ENCODE results near the gene CMTM8. TPM values are rescaled to one million over a fixed set of nuclear protein-coding genes. Genes with fewer than 3 reads are reported as not detected.

The CMTM8 gene
- total RNA-seq, 1 donor from 2014 or later = 4.7 TPM

DNA sequence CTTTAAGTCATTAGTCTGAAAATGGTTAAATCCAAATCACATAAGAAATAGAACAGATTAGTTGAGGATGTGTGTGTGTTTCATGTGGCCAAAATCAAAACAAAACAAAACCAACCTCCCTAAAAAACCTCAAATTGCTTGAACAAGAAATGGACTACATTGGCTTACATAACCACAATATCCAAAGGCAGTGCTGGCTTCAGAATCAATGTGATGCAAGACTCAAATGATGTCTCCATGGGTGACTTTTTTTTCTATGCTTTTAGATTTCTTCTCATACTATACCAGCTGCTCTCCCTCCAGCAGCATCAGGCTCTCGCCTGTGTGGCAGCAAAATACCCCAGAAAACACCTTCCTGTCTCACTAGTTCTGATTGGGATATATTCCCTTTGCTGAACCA is 36.0 kb upstream of the CMTM8 start:
- no peak for DNase-seq (ENCODE audit: extremely low spot score in 2 of 2)
- Histone ChIP-seq H3K9me3 (no peaks in the 10 kb centered on the region), H3K4me1 (no peaks in the 10 kb centered on the region), H3K36me3 (no peaks in the 10 kb centered on the region), H3K27me3 (no peaks in the 10 kb centered on the region), H3K4me3 (no peak overlapping the region), H3K27ac (no peak overlapping the region)
- TF ChIP-seq, protein P1, sequence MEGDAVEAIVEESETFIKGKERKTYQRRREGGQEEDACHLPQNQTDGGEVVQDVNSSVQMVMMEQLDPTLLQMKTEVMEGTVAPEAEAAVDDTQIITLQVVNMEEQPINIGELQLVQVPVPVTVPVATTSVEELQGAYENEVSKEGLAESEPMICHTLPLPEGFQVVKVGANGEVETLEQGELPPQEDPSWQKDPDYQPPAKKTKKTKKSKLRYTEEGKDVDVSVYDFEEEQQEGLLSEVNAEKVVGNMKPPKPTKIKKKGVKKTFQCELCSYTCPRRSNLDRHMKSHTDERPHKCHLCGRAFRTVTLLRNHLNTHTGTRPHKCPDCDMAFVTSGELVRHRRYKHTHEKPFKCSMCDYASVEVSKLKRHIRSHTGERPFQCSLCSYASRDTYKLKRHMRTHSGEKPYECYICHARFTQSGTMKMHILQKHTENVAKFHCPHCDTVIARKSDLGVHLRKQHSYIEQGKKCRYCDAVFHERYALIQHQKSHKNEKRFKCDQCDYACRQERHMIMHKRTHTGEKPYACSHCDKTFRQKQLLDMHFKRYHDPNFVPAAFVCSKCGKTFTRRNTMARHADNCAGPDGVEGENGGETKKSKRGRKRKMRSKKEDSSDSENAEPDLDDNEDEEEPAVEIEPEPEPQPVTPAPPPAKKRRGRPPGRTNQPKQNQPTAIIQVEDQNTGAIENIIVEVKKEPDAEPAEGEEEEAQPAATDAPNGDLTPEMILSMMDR (IDR thresholded peaks at IDR 0.05) = no peak
- TF ChIP-seq POLR2A (IDR thresholded peaks at IDR 0.05) (no peak), POLR2AphosphoS5 (IDR thresholded peaks at IDR 0.05; ENCODE audit: insufficient read depth in 1 of 2, low read depth in 1 of 2) (no peak)
- intact Hi-C loops (cut with DNase I) = no loop called here

DNA sequence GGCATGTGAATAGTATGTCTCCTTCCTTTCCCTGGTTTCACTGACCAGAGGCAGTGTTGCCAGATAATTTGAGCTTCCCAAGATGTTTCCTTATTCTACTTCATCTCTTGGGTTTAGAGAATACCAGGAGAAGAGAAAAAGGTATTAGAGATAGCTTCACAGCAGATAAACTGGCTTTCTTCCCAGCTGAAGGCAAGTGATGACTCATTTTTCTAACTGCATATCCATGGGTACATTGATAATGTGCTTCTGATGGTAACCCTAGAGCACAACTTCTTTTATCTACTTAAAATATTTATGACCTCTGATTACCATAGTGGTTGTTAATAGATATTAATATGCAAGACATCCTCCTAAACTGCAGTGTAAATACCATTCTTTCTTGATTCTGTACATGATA is 34.6 kb upstream of the CMTM8 start:
- intact Hi-C loops (cut with DNase I) = no loop called here
- no peaks in the 10 kb centered on the region for H3K36me3 ChIP-seq
- no peak for DNase-seq (ENCODE audit: extremely low spot score in 2 of 2)

DNA sequence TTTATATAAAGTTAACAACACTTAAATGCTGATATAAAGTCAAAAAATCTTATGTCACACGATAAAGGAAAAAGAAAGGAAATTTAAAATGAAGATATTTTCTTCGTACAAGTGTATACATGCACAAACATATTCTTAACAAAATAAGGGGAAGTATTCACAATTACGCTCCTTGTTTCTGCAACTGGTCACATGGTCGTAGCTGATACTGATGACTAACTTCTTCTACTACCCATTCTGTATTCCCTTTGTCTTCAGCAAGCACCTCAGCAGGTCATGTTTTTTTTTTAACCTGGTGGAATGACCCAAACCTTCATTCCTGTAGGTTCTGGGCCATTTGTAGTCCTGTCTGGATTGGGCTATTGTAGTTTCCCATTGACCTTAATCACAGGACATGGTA is 30.0 kb upstream of the CMTM8 start:
- intact Hi-C loops (cut with DNase I) = no loop called here
- DNase-seq (ENCODE audit: extremely low spot score in 2 of 2) = no peak

More for the DNA sequence above, 34.6 kb upstream of the CMTM8 start:
- no peak overlapping the region for H3K4me3 ChIP-seq
- no peaks in the 10 kb centered on the region for H3K27me3 ChIP-seq
- TF ChIP-seq POLR2AphosphoS5 (IDR thresholded peaks at IDR 0.05; ENCODE audit: insufficient read depth in 1 of 2, low read depth in 1 of 2) (no peak), POLR2A (IDR thresholded peaks at IDR 0.05) (no peak)
- TF ChIP-seq, protein P1 (IDR thresholded peaks at IDR 0.05) = no peak
- H3K4me1 ChIP-seq = no peaks in the 10 kb centered on the region
- no peak overlapping the region for H3K27ac ChIP-seq
- H3K9me3 ChIP-seq = no peaks in the 10 kb centered on the region

DNA sequence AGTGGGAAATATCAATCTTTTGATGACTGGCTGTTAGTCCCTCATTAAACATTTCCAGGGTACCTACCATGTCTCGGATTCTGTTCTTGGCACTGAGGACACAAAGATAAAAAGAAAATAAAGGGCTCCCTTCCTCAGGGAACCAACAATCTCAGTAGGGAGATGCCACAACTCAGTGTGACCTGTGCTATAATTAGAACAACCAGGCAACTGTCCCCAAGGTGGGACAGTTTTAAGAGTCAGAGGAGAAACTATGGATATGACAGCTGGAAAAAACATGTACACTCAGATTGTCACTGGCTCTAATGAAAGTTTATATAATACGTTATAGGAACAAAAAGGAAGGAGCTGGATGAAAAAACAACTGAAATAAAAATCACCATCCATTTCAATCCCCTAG is 23.3 kb upstream of the CMTM8 start:
- H3K36me3 ChIP-seq = no peaks in the 10 kb centered on the region
- no peaks in the 10 kb centered on the region for H3K27me3 ChIP-seq
- intact Hi-C loops (cut with DNase I) = no loop called here
- H3K9me3 ChIP-seq = no peaks in the 10 kb centered on the region
- no peak for TF ChIP-seq POLR2AphosphoS5 (IDR thresholded peaks at IDR 0.05; ENCODE audit: insufficient read depth in 1 of 2, low read depth in 1 of 2)
- TF ChIP-seq, protein P1 (IDR thresholded peaks at IDR 0.05) = no peak
- no peak for TF ChIP-seq POLR2A (IDR thresholded peaks at IDR 0.05)
- H3K4me1 ChIP-seq = no peaks in the 10 kb centered on the region
- H3K27ac ChIP-seq = no peak overlapping the region
- no peak overlapping the region for H3K4me3 ChIP-seq
- no peak for DNase-seq (ENCODE audit: extremely low spot score in 2 of 2)

More for the DNA sequence above, 30.0 kb upstream of the CMTM8 start:
- Histone ChIP-seq H3K27me3 (no peaks in the 10 kb centered on the region), H3K36me3 (no peaks in the 10 kb centered on the region), H3K27ac (no peak overlapping the region), H3K9me3 (no peaks in the 10 kb centered on the region), H3K4me3 (no peak overlapping the region), H3K4me1 (no peaks in the 10 kb centered on the region)
- TF ChIP-seq POLR2A (IDR thresholded peaks at IDR 0.05) (no peak), POLR2AphosphoS5 (IDR thresholded peaks at IDR 0.05; ENCODE audit: insufficient read depth in 1 of 2, low read depth in 1 of 2) (no peak)
- TF ChIP-seq, protein P1 (IDR thresholded peaks at IDR 0.05) = no peak

DNA sequence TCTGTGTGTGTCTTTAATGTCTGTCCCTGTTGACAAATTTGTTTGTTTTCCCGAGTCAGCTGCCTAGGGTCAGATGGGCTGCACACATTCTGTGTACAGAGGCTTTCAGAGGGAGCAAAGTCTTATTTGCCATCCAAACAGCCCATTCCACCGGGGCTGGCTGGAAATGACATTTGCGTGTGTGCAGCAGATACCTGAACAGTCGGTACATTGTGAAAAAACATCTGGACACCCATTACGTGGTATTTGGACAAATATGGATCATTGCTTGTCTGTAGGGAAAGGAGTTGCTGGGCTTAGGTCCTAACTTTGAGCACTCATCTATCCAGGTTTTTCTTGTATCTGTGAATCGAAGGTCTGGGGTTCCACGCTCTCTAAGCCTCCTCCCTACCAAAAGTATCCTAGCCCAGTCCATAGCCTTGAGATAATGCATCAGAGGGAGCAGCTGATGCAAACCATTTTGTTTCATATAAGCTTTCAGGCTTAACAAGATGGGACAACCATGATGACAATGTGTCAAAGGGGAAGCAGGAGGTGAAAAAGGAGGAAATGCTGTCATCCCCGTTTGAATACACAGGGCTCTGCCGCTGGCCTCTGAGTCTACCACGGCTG is 22.2 kb upstream of the CMTM8 start:
- Histone ChIP-seq H3K27me3 (no peaks in the 10 kb centered on the region), H3K36me3 (no peaks in the 10 kb centered on the region), H3K4me1 (no peaks in the 10 kb centered on the region), H3K4me3 (no peak overlapping the region), H3K27ac (no peak overlapping the region), H3K9me3 (no peaks in the 10 kb centered on the region)
- no peak for DNase-seq (ENCODE audit: extremely low spot score in 2 of 2)
- TF ChIP-seq POLR2A (IDR thresholded peaks at IDR 0.05) (no peak), POLR2AphosphoS5 (IDR thresholded peaks at IDR 0.05; ENCODE audit: insufficient read depth in 1 of 2, low read depth in 1 of 2) (no peak)
- TF ChIP-seq, protein P1 (IDR thresholded peaks at IDR 0.05) = no peak
- intact Hi-C loops (cut with DNase I) = no loop called here
